SK-N-SH (cell line): Measurements from ENCODE around the gene KLF13.

Experiments used
- GABPA ChIP-seq: IDR thresholded peaks from 2 replicates; pipeline ENCODE4 v1.4.0; 2012; ENCODE audit warnings: low read depth, mild to moderate bottlenecking
- TF ChIP-seq, protein P1 (sequence below): fragments of 200-600 bp; sonication (generic); IDR thresholded peaks from 2 replicates; pipeline ENCODE4 v1.6.1; 2017; ENCODE audit warnings: antibody characterized with exemption, mild to moderate bottlenecking, moderate library complexity

GRCh38 chr15:31409171-31409570 lies 82.5 kb downstream of the KLF13 start:
- TF ChIP-seq, protein P1, sequence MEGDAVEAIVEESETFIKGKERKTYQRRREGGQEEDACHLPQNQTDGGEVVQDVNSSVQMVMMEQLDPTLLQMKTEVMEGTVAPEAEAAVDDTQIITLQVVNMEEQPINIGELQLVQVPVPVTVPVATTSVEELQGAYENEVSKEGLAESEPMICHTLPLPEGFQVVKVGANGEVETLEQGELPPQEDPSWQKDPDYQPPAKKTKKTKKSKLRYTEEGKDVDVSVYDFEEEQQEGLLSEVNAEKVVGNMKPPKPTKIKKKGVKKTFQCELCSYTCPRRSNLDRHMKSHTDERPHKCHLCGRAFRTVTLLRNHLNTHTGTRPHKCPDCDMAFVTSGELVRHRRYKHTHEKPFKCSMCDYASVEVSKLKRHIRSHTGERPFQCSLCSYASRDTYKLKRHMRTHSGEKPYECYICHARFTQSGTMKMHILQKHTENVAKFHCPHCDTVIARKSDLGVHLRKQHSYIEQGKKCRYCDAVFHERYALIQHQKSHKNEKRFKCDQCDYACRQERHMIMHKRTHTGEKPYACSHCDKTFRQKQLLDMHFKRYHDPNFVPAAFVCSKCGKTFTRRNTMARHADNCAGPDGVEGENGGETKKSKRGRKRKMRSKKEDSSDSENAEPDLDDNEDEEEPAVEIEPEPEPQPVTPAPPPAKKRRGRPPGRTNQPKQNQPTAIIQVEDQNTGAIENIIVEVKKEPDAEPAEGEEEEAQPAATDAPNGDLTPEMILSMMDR = no peak
- TF ChIP-seq GABPA = no peak
